Measurements from ENCODE around the gene FAM241B.

FAM241B gene, protein sequence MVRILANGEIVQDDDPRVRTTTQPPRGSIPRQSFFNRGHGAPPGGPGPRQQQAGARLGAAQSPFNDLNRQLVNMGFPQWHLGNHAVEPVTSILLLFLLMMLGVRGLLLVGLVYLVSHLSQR

GRCh38 chr10:69629897-69630650 lies at the start of gene FAM241B:
Gene FAM241B (plus strand): TSS chr10:69630247. CDS start chr10:69631744, 1,497 bp downstream.
- in situ Hi-C loops (cut with MboI; ENCODE audit: low sequenced_read_pairs), result loop anchor here (25.0 kb wide), 1 partner anchor 118 kb away; no protein-coding TSS in a partner anchor

GRCh38 chr10:69580435-69580834 lies 49.6 kb upstream of the FAM241B start:
- in situ Hi-C loops (cut with MboI; ENCODE audit: low sequenced_read_pairs), result no loop called here

DNA sequence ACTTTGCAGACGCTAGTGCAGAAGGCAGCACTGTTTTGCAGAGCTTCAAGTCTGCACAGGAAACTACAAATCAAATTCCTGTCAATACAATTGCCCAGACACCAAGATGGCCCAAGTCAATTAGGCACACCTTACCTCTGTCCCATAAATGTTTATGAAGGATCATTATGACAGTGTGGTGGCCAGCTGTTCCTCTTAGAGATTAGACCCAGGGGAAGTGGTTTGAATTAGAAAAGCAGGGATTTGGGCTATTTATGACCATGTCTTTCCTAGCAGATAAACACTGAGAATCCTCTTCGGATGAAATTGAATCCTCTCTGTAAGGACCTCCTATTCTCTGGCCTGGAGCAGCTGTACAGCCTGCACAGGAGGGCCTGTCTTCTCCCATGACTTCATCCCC lies 46.9 kb upstream of the FAM241B start:
- in situ Hi-C loops (cut with MboI; ENCODE audit: low sequenced_read_pairs), result no loop called here

DNA sequence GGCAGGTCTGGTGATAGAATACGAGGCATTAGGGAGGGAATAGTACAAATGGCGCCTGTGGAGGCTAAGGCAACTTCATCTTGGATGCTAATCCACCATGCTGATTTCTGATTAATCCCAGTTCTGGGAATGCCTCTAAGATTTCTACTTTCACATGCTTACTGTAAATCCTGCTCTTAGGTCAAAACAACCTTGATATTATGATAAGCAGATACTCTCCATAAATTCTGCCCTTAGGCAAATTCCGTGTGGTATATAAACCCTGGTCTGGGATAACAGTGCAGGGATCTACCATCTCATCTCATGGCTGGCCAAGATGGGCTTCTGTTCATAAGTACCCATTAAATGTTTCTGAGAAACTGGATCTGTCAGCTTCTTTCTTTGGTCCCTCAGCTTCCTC lies 45.4 kb upstream of the FAM241B start:
- in situ Hi-C loops (cut with MboI; ENCODE audit: low sequenced_read_pairs), result no loop called here

GRCh38 chr10:69588358-69588757 lies 41.7 kb upstream of the FAM241B start:
- in situ Hi-C loops (cut with MboI; ENCODE audit: low sequenced_read_pairs), result no loop called here

DNA sequence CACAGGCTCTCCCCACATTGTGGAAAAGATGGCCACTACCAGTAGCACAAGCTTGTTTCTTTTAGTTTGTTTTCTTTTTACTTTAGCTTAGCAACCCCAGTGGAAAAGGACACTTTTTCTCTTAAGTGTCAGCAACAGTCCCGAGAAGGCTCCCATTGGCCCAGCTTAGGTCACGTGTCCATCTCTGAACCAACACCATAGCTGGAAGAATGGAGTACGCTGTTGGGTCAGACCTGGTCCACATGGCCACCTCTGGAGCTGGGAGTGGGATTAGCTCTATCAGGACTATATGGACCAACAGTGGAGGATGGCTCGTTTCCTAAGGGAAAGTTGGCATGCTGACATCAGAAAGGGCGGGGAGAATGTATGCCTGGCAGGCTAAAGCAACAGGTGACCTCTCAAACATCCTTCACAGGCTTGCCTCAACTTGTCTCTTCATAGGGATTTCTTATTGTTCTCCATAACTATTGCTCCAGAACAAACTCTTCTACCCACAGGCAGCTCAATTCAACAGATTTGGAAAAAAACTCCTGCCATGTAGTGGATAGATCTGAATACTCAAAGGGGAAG lies 29.2 kb upstream of the FAM241B start:
- in situ Hi-C loops (cut with MboI; ENCODE audit: low sequenced_read_pairs), result no loop called here

- in situ Hi-C loops (cut with MboI; ENCODE audit: low sequenced_read_pairs), result no loop called here
These were observed 21.0 kb upstream of the FAM241B start for GRCh38 chr10:69609077-69609476.

GRCh38 chr10:69612760-69613159 lies 17.3 kb upstream of the FAM241B start:
- in situ Hi-C loops (cut with MboI; ENCODE audit: low sequenced_read_pairs), result no loop called here

- in situ Hi-C loops (cut with MboI; ENCODE audit: low sequenced_read_pairs), result no loop called here
These were observed 15.9 kb upstream of the FAM241B start for GRCh38 chr10:69614130-69614529.

- in situ Hi-C loops (cut with MboI; ENCODE audit: low sequenced_read_pairs), result no loop called here
These were observed 13.7 kb upstream of the FAM241B start for GRCh38 chr10:69616358-69616757.

- in situ Hi-C loops (cut with MboI; ENCODE audit: low sequenced_read_pairs), result no loop called here
These were observed 11.3 kb upstream of the FAM241B start for GRCh38 chr10:69618746-69619145.

- in situ Hi-C loops (cut with MboI; ENCODE audit: low sequenced_read_pairs), result no loop called here
These were observed 10.4 kb upstream of the FAM241B start for GRCh38 chr10:69619626-69620025.

- in situ Hi-C loops (cut with MboI; ENCODE audit: low sequenced_read_pairs), result no loop called here
These were observed 9.4 kb upstream of the FAM241B start for GRCh38 chr10:69620625-69621024.

DNA sequence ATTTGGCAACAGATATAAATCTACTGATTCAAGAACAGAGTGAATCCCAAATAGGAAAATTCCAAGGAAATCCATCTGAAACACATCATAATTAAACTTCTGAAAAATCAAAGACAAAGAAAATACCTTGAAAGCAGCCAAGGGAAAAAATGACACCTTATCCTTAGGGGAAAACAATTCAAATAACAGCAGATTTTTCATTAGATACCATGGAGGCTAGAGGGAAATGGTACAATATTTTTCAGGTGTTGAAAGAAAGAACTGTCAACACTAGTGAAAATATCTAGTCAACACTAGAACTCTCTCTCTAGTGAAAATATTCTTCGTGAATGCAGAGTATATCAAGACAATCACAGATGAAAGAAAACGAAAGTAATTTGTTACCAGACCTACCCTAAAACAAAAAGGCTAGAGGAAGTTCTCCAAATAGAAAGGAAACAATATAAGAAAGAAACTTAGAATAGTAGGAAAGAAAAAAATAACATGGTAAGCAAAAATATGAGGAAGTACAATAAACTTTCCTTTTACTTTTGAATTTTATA lies 5.7 kb upstream of the FAM241B start:
- in situ Hi-C loops (cut with MboI; ENCODE audit: low sequenced_read_pairs), result no loop called here

DNA sequence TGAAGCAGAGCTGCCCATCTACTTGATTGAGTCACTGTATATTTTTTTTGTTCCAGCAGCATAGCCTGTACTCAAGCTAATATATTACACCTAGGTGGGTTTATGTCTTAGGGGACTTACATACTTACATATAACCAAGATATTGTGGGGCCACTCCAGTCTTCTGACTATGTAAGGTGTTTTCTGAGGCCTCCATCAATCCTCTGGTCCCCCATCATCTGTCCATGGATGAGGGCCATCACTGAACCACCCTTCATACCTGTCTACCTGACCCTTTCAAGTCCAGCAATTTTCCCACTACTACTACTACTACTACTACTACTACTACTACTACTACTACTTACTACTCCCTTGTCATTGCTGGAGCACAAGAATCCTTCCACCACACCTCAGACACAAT lies 3.2 kb upstream of the FAM241B start:
- in situ Hi-C loops (cut with MboI; ENCODE audit: low sequenced_read_pairs), result loop anchor here (25.0 kb wide), 1 partner anchor 115 kb away; no protein-coding TSS in a partner anchor

- in situ Hi-C loops (cut with MboI; ENCODE audit: low sequenced_read_pairs), result loop anchor here (25.0 kb wide), 1 partner anchor 117 kb away; no protein-coding TSS in a partner anchor
These were observed 1.2 kb upstream of the FAM241B start for GRCh38 chr10:69628891-69629290.

- in situ Hi-C loops (cut with MboI; ENCODE audit: low sequenced_read_pairs), result loop anchor here (25.0 kb wide), 1 partner anchor 117 kb away; no protein-coding TSS in a partner anchor
These were observed 539 bp upstream of the FAM241B start for GRCh38 chr10:69629519-69629896.

- in situ Hi-C loops (cut with MboI; ENCODE audit: low sequenced_read_pairs), result loop anchor here (25.0 kb wide), 1 partner anchor 119 kb away; no protein-coding TSS in a partner anchor
These were observed 779 bp downstream of the FAM241B start for GRCh38 chr10:69630651-69631400.

DNA sequence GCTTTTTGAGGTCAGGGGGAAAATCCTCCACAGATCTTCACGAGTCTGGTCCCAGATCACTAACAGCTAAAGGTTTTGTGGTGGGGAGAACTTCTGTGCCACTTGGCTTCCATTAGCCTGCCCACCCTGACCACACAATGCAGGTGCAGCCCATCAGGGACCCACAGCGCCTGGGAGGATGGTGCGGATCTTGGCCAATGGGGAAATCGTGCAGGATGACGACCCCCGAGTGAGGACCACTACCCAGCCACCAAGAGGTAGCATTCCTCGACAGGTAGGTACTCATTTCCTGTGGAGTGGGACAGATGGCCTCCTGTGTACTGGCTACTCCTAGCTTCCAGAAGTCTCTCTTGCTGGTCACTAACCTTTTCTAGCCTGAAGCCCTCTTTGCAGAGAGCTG lies 1.5 kb downstream of the FAM241B start:
- in situ Hi-C loops (cut with MboI; ENCODE audit: low sequenced_read_pairs), result loop anchor here (25.0 kb wide), 1 partner anchor 119 kb away; no protein-coding TSS in a partner anchor

DNA sequence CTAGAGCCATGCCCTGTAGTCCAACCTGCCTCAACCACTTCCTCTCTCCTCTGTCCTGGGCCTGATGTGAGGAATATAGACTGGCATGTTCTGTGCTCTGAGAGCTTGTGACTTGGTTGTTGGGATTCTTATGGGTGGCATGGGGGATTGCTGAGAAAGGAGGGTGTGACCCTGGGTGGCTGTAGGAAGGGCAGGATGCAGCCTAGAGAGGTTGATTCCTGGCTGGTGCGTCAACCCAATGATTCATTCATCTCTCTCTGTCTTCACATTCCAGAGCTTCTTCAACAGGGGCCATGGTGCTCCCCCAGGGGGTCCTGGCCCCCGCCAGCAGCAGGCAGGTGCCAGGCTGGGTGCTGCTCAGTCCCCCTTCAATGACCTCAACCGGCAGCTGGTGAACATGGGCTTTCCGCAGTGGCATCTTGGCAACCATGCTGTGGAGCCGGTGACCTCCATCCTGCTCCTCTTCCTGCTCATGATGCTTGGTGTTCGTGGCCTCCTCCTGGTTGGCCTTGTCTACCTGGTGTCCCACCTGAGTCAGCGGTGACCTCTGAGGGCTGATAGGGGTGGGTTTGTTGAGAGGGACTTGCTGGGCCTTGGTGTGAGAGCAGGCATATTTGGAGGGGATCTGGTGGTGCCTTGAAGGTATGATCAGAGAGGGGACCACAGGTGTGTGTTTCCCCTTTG lies 2.6 kb downstream of the FAM241B start:
- in situ Hi-C loops (cut with MboI; ENCODE audit: low sequenced_read_pairs), result loop anchor here (25.0 kb wide), 1 partner anchor 120 kb away; no protein-coding TSS in a partner anchor

All from hTERT RPE-1 (cell line).